Fibroblast of lung (primary cell): ENCODE measurements around the gene ZNF492. TPM values are rescaled to one million over a fixed set of nuclear protein-coding genes. Genes with fewer than 3 reads are reported as not detected.

Experiments
- DNase-seq, 2 donors: peaks; one replicate each; pipeline versions ENCODE4 v3.0.0 to v3.0.0-alpha.2; 2010; ENCODE audit warnings: low read depth in 2 of 2
- H2AFZ ChIP-seq: 2 replicates; pipeline ENCODE4 v1.5.1; 2012; ENCODE audit warnings: low read length, control low read depth, inconsistent platforms
- H3K27ac ChIP-seq: 2 replicates; pipeline ENCODE4 v1.5.1; 2011; ENCODE audit warnings: low read length, control low read depth; ENCODE audit not compliant: insufficient read depth
- H3K27me3 ChIP-seq: 2 replicates; pipeline ENCODE4 v1.5.1; 2011; ENCODE audit warnings: mild to moderate bottlenecking, low read length; ENCODE audit not compliant: control insufficient read depth, insufficient read depth
- H3K36me3 ChIP-seq: 2 replicates; pipeline ENCODE4 v1.5.1; 2011; ENCODE audit warnings: low read length; ENCODE audit not compliant: control insufficient read depth, insufficient read depth
- H3K4me1 ChIP-seq: 2 replicates; pipeline ENCODE4 v1.5.1; 2011; ENCODE audit warnings: low read length; ENCODE audit not compliant: control insufficient read depth, insufficient read depth; ENCODE audit errors: extremely low read depth
- H3K4me2 ChIP-seq: 2 replicates; pipeline ENCODE4 v1.5.1; 2011; ENCODE audit warnings: low read length, control low read depth; ENCODE audit not compliant: insufficient read depth; ENCODE audit errors: extremely low read depth
- H3K4me3 ChIP-seq, 4 experiments: fragments of 200-600 bp in 1 of 4; sonication (generic) in 1 of 4; replicated peaks in 1 of 4; 2 replicates each; pipeline ENCODE4 v1.5.1; 2011 to 2016; ENCODE audit warnings: low read length in 4 of 4, low read depth in 3 of 4, mild to moderate bottlenecking in 3 of 4, control low read depth in 2 of 4, inconsistent platforms in 1 of 4, mixed read lengths in 1 of 4; ENCODE audit not compliant: insufficient read depth in 1 of 4; ENCODE audit errors: control extremely low read depth in 1 of 4
- H3K79me2 ChIP-seq: 2 replicates; pipeline ENCODE4 v1.5.1; 2012; ENCODE audit warnings: mild to moderate bottlenecking, low read length, inconsistent platforms; ENCODE audit not compliant: control insufficient read depth, insufficient read depth
- H3K9ac ChIP-seq: 2 replicates; pipeline ENCODE4 v1.5.1; 2011; ENCODE audit warnings: mild to moderate bottlenecking, low read length, control low read depth; ENCODE audit not compliant: insufficient read depth
- H3K9me3 ChIP-seq: 2 replicates; pipeline ENCODE4 v1.5.1; 2012; ENCODE audit warnings: low read depth, low read length; ENCODE audit not compliant: control insufficient read depth, insufficient read depth
- H4K20me1 ChIP-seq: 2 replicates; pipeline ENCODE4 v1.5.1; 2011; ENCODE audit warnings: low read length; ENCODE audit not compliant: control insufficient read depth, insufficient read depth; ENCODE audit errors: extremely low read depth
- EZH2 ChIP-seq: IDR thresholded peaks from 2 replicates; pipeline ENCODE4 v1.5.1; 2012; ENCODE audit warnings: low read length, control low read depth, mild to moderate bottlenecking; ENCODE audit errors: missing control alignments
- polyA plus RNA-seq, 2 donors: library from polyadenylated mRNA; depleted of rRNA in 1 of 2; stranded (reverse) in 1 of 2; unstranded in 1 of 2; fragments of >200 nt; gene quantifications; 2 replicates each; pipeline ENCODE4 v1.2.1, GENCODE V29; 2011 to 2012; ENCODE audit warnings: missing spikeins in 1 of 2
- total RNA-seq: library from RNA; depleted of rRNA; stranded (reverse); fragments of >200 nt; gene quantifications from 2 replicates; pipeline ENCODE4 v1.2.1, GENCODE V29; 2014
- TF ChIP-seq, protein P1 (sequence below), 2 donors: IDR thresholded peaks in 1 of 2; conservative IDR thresholded peaks in 1 of 2; 1 replicate in 1 of 2; 2 replicates in 1 of 2; pipeline ENCODE4 v1.5.1; 2011 to 2012; ENCODE audit warnings: low read length in 2 of 2, control low read depth in 1 of 2, inconsistent platforms in 1 of 2, low read depth in 1 of 2, mild to moderate bottlenecking in 1 of 2

Gene ZNF492
- total and polyA plus RNA-seq, 2 donors (not counting 1 experiment from before 2014, with no cell fraction given) = 0.28 to 0.50 TPM

DNA sequence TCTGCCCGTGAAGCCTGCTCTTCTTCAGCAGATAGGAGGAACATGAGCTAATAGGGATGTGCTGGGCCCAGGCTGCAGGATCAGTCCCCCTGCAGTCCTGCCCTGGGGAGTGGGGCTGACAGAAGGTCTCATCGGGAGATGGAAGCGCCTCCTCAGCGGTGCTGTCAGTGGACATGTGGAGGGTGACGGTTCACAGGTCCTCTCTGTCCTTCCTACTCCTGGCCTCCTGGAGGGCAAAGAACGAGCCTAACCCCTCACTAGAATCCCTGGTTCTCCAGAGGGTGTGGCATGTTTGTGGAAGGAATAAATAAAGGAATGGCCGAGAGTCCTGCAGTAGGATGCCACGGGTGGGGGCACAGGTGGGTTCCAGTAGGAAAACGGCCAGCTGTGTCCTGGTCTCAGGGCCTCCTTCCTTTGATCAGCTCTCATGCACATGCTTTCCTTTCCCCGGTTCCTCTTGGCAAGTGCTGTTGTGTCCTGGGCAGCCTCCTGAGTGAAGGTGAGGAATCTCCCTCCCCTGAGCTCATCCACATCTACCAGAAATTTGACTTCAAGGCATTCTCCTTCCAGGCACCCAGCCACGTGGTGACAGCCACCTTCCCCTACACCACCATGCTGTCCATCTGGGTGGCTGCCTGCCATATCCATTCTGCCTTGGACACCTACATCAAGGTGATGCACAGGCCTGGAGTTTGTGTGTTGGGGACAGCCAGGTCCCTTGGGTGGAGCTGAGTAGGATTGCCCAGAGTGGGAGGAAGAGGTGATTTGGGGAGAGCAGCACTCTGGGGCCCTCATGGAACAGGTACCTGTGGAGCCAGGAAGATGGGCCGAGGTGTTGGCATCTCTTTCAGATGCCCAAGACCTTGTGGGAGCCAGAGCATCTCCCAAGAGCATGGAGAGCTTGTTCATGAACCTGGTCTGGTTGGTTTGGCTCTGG lies 28.6 kb upstream of the ZNF492 start:
- H3K4me2 ChIP-seq = no peak overlapping the region
- DNase-seq = no peak
- no peak overlapping the region for H2AFZ ChIP-seq
- TF ChIP-seq, protein P1, sequence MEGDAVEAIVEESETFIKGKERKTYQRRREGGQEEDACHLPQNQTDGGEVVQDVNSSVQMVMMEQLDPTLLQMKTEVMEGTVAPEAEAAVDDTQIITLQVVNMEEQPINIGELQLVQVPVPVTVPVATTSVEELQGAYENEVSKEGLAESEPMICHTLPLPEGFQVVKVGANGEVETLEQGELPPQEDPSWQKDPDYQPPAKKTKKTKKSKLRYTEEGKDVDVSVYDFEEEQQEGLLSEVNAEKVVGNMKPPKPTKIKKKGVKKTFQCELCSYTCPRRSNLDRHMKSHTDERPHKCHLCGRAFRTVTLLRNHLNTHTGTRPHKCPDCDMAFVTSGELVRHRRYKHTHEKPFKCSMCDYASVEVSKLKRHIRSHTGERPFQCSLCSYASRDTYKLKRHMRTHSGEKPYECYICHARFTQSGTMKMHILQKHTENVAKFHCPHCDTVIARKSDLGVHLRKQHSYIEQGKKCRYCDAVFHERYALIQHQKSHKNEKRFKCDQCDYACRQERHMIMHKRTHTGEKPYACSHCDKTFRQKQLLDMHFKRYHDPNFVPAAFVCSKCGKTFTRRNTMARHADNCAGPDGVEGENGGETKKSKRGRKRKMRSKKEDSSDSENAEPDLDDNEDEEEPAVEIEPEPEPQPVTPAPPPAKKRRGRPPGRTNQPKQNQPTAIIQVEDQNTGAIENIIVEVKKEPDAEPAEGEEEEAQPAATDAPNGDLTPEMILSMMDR (conservative IDR thresholded peaks at IDR 0.05 in 1 of 2, IDR thresholded peaks at IDR 0.05 in 1 of 2; ENCODE audit: low read depth in 1 of 2, low read length in 2 of 2) = no peak
- no peak for TF ChIP-seq EZH2
- H3K36me3 ChIP-seq = no peaks in the 10 kb centered on the region
- H3K4me3 ChIP-seq = no peak overlapping the region
- no peaks in the 10 kb centered on the region for H3K9me3 ChIP-seq
- no peak overlapping the region for H3K9ac ChIP-seq
- no peak overlapping the region for H3K27ac ChIP-seq
- H4K20me1 ChIP-seq = no peaks in the 10 kb centered on the region
- no peaks in the 10 kb centered on the region for H3K79me2 ChIP-seq
- no peaks in the 10 kb centered on the region for H3K4me1 ChIP-seq
- no peaks in the 10 kb centered on the region for H3K27me3 ChIP-seq

DNA sequence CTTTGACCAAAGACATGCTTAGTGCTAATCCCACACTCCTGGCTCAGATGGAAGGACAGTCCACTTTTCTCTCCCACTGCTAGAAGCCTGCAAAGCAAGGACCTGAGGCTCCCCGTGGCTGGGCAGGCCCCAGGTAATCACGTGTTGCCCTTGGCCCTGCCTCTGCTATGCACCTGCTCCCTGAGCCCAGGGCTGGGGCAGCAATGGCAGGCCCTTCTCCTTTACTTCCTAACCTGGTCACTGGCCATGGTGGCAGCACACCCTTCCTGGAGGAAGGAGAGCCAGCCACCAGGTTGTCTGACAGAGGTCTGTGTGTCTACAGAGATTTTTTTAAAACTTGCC lies 27.9 kb upstream of the ZNF492 start:
- Histone ChIP-seq H3K27me3 (no peaks in the 10 kb centered on the region), H4K20me1 (no peaks in the 10 kb centered on the region), H2AFZ (no peak overlapping the region), H3K4me1 (no peaks in the 10 kb centered on the region), H3K9ac (no peak overlapping the region), H3K9me3 (no peaks in the 10 kb centered on the region), H3K4me2 (no peak overlapping the region), H3K36me3 (no peaks in the 10 kb centered on the region), H3K79me2 (no peaks in the 10 kb centered on the region), H3K4me3 (no peak overlapping the region), H3K27ac (no peak overlapping the region)
- TF ChIP-seq, protein P1 (conservative IDR thresholded peaks at IDR 0.05 in 1 of 2, IDR thresholded peaks at IDR 0.05 in 1 of 2; ENCODE audit: low read depth in 1 of 2, low read length in 2 of 2) = no peak
- TF ChIP-seq EZH2 = no peak
- no peak for DNase-seq

DNA sequence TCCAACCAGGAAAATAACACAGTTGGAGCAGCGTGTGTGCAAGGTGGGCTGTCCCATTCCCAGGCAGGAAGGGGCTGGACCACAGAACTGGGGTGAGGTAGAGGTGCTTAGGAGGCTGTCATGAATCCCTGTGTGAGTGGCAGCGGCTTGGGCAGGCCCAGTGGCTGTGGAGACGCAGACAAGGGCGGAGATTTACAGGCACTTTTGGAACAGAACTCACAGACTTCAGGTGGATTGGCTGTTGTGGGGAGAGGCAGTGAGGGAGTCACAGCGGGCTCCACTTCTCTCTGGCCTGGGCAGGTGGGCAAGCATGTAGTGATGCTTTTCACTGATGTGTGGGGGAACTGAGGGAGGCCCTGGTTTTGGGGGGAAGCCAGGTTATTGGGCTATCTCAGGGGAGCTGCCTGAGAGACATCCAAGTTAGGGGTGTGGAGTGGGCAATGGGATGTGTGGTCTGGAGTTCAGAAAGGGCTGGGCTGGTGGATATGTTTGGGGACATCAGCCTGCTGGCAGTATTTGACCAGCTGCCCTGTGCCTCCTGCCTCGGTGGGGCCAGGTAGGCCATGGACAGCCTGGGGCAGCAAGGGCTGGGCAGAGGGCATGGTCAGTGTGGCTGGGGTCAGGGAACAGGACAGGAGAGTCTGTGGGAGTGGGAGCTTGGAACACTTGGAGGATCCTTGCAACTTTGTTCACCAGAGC lies 27.0 kb upstream of the ZNF492 start:
- H3K36me3 ChIP-seq = no peaks in the 10 kb centered on the region
- no peaks in the 10 kb centered on the region for H3K27me3 ChIP-seq
- H3K27ac ChIP-seq = no peak overlapping the region
- no peak overlapping the region for H3K9ac ChIP-seq
- H4K20me1 ChIP-seq = no peaks in the 10 kb centered on the region
- DNase-seq = no peak
- no peak overlapping the region for H3K4me3 ChIP-seq
- H3K4me1 ChIP-seq = no peaks in the 10 kb centered on the region
- H3K79me2 ChIP-seq = no peaks in the 10 kb centered on the region
- no peak overlapping the region for H2AFZ ChIP-seq
- no peak overlapping the region for H3K4me2 ChIP-seq
- H3K9me3 ChIP-seq = no peaks in the 10 kb centered on the region
- TF ChIP-seq, protein P1 (conservative IDR thresholded peaks at IDR 0.05 in 1 of 2, IDR thresholded peaks at IDR 0.05 in 1 of 2; ENCODE audit: low read depth in 1 of 2, low read length in 2 of 2) = no peak
- TF ChIP-seq EZH2 = no peak
